GM21528 (cell line): ENCODE results near the gene GPR18.

ENCODE experiments used
- ATAC-seq: cut with Tn5 transposase; IDR thresholded peaks from one replicate; pipeline ENCODE4 v1.9.1; 2021; ENCODE audit warnings: mild to moderate bottlenecking, moderate library complexity; ENCODE audit not compliant: unreplicated experiment, low FRiP score

GPR18 gene

DNA sequence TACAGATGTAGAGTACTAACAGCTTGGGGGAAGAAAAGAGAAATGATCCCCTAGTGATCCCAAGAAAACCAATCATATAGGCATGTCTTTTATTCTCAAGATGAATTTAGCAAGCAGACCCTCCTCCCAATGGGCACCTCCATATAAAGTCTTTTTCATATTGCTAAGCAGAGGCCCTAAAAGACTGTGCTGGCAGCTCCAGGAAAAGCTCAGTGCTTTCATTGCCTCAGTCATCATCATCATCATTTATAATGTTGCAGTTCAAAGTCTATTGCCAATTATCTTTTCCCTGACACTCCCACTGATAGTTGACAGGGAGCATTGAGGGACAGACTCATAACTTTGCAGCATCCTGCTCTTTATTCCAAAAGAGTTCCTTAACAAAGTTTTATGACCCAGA, 36.0 kb upstream of the GPR18 start:
- no peak for ATAC-seq

GRCh38 chr13:99293178-99293577, 35.0 kb upstream of the GPR18 start:
- ATAC-seq = no peak

DNA sequence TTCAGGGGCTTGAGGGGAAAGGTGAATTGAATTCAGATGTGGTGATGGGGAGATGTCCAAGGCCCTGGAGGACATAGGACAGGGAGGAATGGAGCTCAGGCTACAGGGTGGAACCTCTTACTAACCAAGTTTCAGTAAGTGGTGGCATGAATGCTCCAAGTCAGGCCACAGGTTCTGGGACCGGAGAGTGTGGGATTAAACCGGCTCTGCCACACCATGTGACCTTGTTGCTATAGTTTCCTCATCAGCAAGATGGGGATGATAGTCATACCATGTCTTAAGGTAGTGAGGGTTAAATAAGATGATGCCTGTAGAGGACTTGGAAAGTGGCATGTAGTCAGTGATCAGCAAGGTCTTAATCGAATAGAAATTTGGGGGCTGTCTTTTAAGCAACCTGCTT, 32.7 kb upstream of the GPR18 start:
- no peak for ATAC-seq

GRCh38 chr13:99289674-99290337, 31.6 kb upstream of the GPR18 start:
- no peak for ATAC-seq

GRCh38 chr13:99289271-99289670, 31.1 kb upstream of the GPR18 start:
- no peak for ATAC-seq

DNA sequence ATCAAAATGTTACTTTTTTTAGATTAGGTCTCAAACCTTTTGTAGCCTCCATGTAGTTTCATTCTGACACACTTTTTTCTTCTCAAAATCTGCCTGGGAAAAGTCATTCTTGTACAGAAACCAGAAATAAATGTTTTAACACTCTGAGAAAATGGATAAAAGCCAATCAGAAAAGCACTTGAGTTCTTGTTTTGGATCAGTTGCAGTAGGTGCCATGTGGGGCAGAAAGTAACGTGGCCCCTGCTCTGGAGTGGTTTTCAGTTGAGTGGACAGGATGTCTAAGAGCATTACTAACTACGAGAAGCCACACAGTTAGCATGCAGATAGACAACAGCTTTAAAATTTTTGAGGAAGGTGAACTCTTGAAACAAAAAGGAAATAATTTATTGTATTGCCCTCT, 29.9 kb upstream of the GPR18 start:
- peak; percentile 62 for ATAC-seq

GRCh38 chr13:99287551-99287950, 29.4 kb upstream of the GPR18 start:
- ATAC-seq = no peak

GRCh38 chr13:99285432-99286182, 27.4 kb upstream of the GPR18 start:
- ATAC-seq = no peak

GRCh38 chr13:99282264-99283231, 24.4 kb upstream of the GPR18 start:
- ATAC-seq = peak; percentile 77

DNA sequence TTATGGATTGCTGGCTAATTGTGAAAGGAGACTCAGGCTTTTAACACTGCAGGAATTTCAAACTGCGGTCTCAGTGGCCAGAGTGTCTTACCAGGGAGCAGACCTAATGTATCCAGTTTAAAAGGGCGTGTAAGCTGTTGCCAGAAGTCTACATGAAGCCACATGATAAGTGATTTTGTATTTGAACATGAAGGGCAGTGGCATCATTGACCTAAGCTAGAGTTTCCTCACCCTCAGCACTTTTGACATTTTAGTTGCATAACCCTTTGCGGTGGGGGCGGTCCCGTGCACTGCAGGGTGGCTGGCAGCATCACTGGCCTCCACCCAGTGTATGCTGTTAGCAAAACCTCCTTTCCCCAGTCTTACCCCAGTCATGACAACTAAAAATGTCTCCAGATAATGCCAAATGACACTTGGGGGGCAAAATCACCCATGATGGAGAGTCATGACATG, 23.7 kb upstream of the GPR18 start:
- ATAC-seq = peak; percentile 63

GRCh38 chr13:99280166-99280565, 22.0 kb upstream of the GPR18 start:
- ATAC-seq = no peak

DNA sequence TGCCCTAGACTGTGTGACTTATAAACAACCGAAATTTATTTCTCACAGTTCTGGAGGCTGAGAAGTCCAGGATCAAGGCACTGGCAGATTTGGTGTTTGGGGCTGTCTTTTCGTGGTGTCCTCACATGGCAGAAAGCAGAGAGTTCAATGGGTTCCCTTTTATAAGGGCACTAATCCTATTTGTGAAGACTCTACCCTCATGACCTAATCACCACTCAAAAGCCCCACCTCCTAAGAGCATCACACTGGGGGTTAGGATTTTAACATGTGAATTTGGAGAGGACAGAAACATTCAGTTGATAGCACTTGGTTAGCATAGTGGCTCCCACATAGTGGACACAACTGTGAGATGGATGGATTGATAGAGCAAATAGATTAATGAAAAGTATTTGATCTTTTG, 21.5 kb upstream of the GPR18 start:
- ATAC-seq = no peak

- ATAC-seq = no peak
These were observed 20.7 kb upstream of the GPR18 start for GRCh38 chr13:99278843-99279242.

DNA sequence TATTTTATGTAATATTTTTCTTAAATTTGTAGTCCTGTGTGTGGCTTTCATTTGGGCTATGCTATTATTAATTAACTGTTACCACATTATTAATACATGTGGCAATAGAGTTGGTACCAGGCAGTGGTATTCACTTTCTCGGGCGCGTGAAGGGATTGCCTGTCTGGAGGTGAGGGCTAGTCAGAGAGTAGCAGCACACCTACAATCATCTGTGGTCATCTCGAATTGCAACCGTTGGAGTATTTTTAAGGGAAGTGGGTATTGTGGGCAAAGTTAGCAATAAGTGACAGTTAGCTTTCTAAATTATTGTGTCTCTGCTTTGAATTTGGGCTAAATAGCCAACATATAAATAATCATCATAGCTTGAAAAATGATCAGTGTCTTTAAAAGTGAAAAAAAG, 20.0 kb upstream of the GPR18 start:
- no peak for ATAC-seq

- no peak for ATAC-seq
These were observed 19.4 kb upstream of the GPR18 start for GRCh38 chr13:99277629-99278028.

DNA sequence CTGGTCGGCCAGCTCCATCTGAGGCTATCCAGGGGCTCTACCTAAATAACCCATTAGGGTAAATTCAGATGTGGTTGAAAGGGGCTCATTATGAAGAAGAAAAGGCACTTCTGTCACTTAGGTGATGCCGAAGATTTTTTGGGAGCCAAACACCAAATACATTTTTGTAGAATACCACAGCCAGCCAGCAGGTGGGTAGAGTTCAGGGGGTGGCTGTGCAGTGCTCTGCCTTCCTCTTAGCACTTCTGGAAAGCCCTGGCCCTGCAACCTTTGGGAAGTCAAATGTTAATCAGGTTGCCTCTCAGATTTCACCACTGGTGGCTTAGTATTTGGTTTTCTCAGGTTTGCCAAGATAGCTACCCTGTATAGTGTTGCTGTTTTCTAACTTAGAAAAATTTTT, 18.5 kb upstream of the GPR18 start:
- no peak for ATAC-seq

DNA sequence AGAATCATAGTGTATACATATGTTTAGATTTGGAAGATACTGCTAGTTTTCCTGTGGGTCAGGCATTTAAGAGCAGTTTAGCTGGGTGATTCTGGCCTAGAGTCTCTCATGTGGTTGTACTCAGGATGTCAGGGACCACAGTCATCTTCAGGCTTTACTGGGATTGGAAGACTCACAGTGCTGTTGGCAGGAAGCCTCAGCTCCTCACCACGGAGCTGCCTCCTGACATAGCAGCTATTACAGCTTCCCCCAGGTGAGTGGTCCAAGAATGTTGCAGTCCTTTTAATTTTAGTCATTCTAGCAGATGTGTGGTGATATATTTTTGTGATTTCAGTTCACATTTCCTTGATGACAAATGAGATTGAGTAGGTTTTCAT, 16.9 kb upstream of the GPR18 start:
- no peak for ATAC-seq

DNA sequence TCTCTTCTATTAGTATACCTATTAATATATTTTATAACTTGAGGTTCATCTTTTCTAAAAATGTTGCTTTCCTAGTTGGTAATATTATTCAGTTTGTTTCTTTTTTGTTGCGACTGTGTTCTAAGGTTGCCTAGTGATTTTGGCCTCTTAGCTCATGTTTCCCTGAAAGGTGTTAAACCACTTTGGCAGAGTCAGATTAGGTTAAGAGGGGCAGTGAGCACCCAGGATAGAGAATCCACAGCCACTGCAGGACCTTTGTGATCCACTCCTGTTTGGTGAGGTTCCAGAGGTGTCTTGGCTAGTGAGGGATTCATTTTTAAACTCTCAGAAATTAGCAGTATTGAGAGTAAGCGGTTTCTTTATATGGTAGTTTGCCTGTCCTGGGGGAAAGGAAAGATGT, 14.9 kb upstream of the GPR18 start:
- ATAC-seq = no peak

- no peak for ATAC-seq
These were observed 14.3 kb upstream of the GPR18 start for GRCh38 chr13:99272481-99272880.

DNA sequence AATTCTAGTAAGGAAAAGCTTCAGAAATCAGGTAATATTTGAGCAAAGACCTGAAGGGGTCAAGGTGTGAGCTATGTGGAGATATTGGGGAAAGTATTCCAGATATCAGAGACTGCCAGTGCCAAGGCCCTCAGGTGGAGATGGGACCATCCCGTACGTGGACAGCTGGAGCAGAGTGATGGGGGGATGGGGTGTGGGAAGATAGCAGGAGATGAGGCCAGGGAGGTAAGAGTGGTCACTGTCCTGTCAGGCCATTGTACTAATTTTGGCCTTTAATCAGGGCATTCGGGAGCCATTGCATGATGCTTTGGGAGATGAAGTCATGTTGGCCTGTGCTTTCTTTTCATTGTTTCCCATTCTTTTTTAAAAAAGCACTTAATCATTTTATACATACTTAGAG, 13.1 kb upstream of the GPR18 start:
- ATAC-seq = no peak

DNA sequence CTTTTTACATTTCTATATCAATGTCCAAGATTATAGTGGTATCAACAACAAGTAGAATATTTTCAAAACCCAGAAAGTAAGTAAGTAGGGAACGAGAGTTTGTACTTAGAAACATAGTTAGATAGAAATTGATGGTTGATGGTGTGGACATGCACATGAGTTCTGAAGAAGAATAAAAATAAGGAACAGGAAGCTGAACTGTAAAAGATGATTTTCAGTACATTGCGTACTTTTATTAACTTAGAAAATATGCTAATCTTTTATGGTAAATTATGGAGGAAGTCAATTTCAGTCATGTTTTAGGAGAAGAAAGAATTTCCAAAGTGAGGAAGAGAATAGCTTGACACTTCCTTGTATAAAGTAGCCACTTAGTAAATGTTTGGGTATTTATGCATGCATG, 12.3 kb upstream of the GPR18 start:
- ATAC-seq = no peak
